Stimulated activated effector memory CD8-positive, alpha-beta T cell treated with anti-CD3 and anti-CD28 coated beads, Interleukin-12 subunit alpha, Interleukin-12 subunit beta, amount 100 ng/mL, for 72 hours (primary cell): ENCODE measurements around the gene MYPOP.
"Not testable (repeated sequence)": the region's sequence is repeated elsewhere in the genome, so short reads cannot be mapped to it uniquely, and the experiment has no call there.

ENCODE experiments used
- ATAC-seq: fragments of 150-1000 bp; cut with Tn5 transposase; 2 replicates; pipeline ENCODE4 v1.10.0; 2021
- DNase-seq, 2 donors: peaks; one replicate each; pipeline ENCODE4 v3.0.0; 2021 to 2022; ENCODE audit warnings: low spot score in 2 of 2
- H3K27ac Mint-ChIP-seq: one replicate; pipeline ENCODE4 v1.8.0; 2022; ENCODE audit warnings: mild to moderate bottlenecking, mixed read lengths
- H3K36me3 Mint-ChIP-seq: one replicate; pipeline ENCODE4 v1.8.0; 2022; ENCODE audit warnings: mild to moderate bottlenecking, mixed read lengths
- H3K4me1 Mint-ChIP-seq: one replicate; pipeline ENCODE4 v1.8.0; 2022; ENCODE audit warnings: mixed read lengths
- H3K4me3 Mint-ChIP-seq: one replicate; pipeline ENCODE4 v1.8.0; 2022; ENCODE audit warnings: mild to moderate bottlenecking, mixed read lengths
- H3K9me3 Mint-ChIP-seq: one replicate; pipeline ENCODE4 v1.8.0; 2022; ENCODE audit warnings: mixed read lengths

MYPOP gene

GRCh38 chr19:45897261-45897812 lies 5.1 kb downstream of the MYPOP start:
- ATAC-seq (no peak), DNase-seq (no peak)
- H3K4me3 Mint-ChIP-seq: no peak overlapping the region
- no peak overlapping the region for H3K27ac Mint-ChIP-seq
- H3K4me1 Mint-ChIP-seq: peaks cover 27% of the 10 kb centered on the region
- H3K9me3 Mint-ChIP-seq: no peaks in the 10 kb centered on the region
- peaks cover 48% of the 10 kb centered on the region for H3K36me3 Mint-ChIP-seq

- Mint-ChIP-seq H3K27ac (peak overlapping the region; percentile 60), H3K36me3 (peaks cover 40% of the 10 kb centered on the region), H3K4me1 (peaks cover 21% of the 10 kb centered on the region)
- not testable (repeated sequence) for ATAC-seq, DNase-seq, H3K4me3 Mint-ChIP-seq, H3K9me3 Mint-ChIP-seq
These were observed 6.3 kb downstream of the MYPOP start for GRCh38 chr19:45895983-45896599.

GRCh38 chr19:45895519-45895972 lies 6.9 kb downstream of the MYPOP start:
- no peak for ATAC-seq
- peak overlapping the region; percentile 60 for H3K27ac Mint-ChIP-seq
- no peaks in the 10 kb centered on the region for H3K9me3 Mint-ChIP-seq
- H3K4me3 Mint-ChIP-seq: no peak overlapping the region
- H3K36me3 Mint-ChIP-seq: peaks cover 35% of the 10 kb centered on the region
- DNase-seq: no peak
- peaks cover 16% of the 10 kb centered on the region for H3K4me1 Mint-ChIP-seq

GRCh38 chr19:45890877-45891276 lies 11.5 kb downstream of the MYPOP start:
- H3K4me1 Mint-ChIP-seq: peaks cover 25% of the 10 kb centered on the region
- no peak for DNase-seq
- H3K4me3 Mint-ChIP-seq: no peak overlapping the region

GRCh38 chr19:45889210-45889885 lies 13.1 kb downstream of the MYPOP start:
- no peaks in the 10 kb centered on the region for H3K9me3 Mint-ChIP-seq
- DNase-seq (no peak), ATAC-seq (no peak)
- H3K4me1 Mint-ChIP-seq: peaks cover 17% of the 10 kb centered on the region
- H3K27ac Mint-ChIP-seq: peak overlapping the region; percentile 71
- H3K36me3 Mint-ChIP-seq: peaks cover 26% of the 10 kb centered on the region
- H3K4me3 Mint-ChIP-seq: no peak overlapping the region

More at GRCh38 chr19:45890877-45891276, 11.5 kb downstream of the MYPOP start:
- H3K36me3 Mint-ChIP-seq: peaks cover 30% of the 10 kb centered on the region
- no peak overlapping the region for H3K27ac Mint-ChIP-seq
- no peak for ATAC-seq
- H3K9me3 Mint-ChIP-seq: no peaks in the 10 kb centered on the region

GRCh38 chr19:45887200-45887710 lies 15.2 kb downstream of the MYPOP start:
- Mint-ChIP-seq H3K36me3 (peaks cover 26% of the 10 kb centered on the region), H3K4me1 (peaks cover 28% of the 10 kb centered on the region), H3K4me3 (peak overlapping the region; percentile 87), H3K27ac (peak overlapping the region; percentile 94), H3K9me3 (no peaks in the 10 kb centered on the region)
- DNase-seq (no peak), ATAC-seq (no peak)

- Mint-ChIP-seq H3K36me3 (peaks cover 26% of the 10 kb centered on the region), H3K9me3 (no peaks in the 10 kb centered on the region), H3K27ac (peak overlapping the region; percentile 94), H3K4me3 (peak overlapping the region; percentile 87), H3K4me1 (peaks cover 33% of the 10 kb centered on the region)
- DNase-seq (peak; percentile 79 to 95), ATAC-seq (peak; percentile 82)
These were observed 15.8 kb downstream of the MYPOP start for GRCh38 chr19:45886427-45887199.

- ATAC-seq (peak; percentile 83), DNase-seq (peak; percentile 81 to 96)
- Mint-ChIP-seq H3K36me3 (peaks cover 26% of the 10 kb centered on the region), H3K4me3 (peak within 1 kb of the TSS; percentile 87), H3K27ac (peak within 1 kb of the TSS; percentile 94), H3K4me1 (peaks cover 38% of the 10 kb centered on the region), H3K9me3 (no peaks in the 10 kb centered on the region)
These were observed 16.6 kb downstream of the MYPOP start, which contains the start of gene IRF2BP1 for GRCh38 chr19:45885556-45886426. TSS of gene IRF2BP1 (minus strand) at chr19:45886141. CDS start at chr19:45885774, 367 bp downstream.

GRCh38 chr19:45884682-45885555 lies 17.5 kb downstream of the MYPOP start:
- peaks cover 20% of the 10 kb centered on the region for H3K36me3 Mint-ChIP-seq
- peak overlapping the region; percentile 87 for H3K4me3 Mint-ChIP-seq
- H3K27ac Mint-ChIP-seq: no peak overlapping the region
- H3K9me3 Mint-ChIP-seq: no peaks in the 10 kb centered on the region
- peaks cover 33% of the 10 kb centered on the region for H3K4me1 Mint-ChIP-seq
- no peak for ATAC-seq
- no peak for DNase-seq

- Mint-ChIP-seq H3K4me3 (peak overlapping the region; percentile 87), H3K36me3 (peaks cover 19% of the 10 kb centered on the region), H3K9me3 (no peaks in the 10 kb centered on the region), H3K27ac (peak overlapping the region; percentile 82), H3K4me1 (peaks cover 33% of the 10 kb centered on the region)
- DNase-seq (no peak), ATAC-seq (no peak)
These were observed 18.3 kb downstream of the MYPOP start for GRCh38 chr19:45883881-45884681.

GRCh38 chr19:45883586-45883880 lies 18.9 kb downstream of the MYPOP start:
- peak overlapping the region; percentile 68 for H3K4me3 Mint-ChIP-seq
- no peak for DNase-seq
- ATAC-seq: no peak
- peak overlapping the region; percentile 82 for H3K27ac Mint-ChIP-seq
- peaks cover 19% of the 10 kb centered on the region for H3K36me3 Mint-ChIP-seq
- no peaks in the 10 kb centered on the region for H3K9me3 Mint-ChIP-seq
- peaks cover 37% of the 10 kb centered on the region for H3K4me1 Mint-ChIP-seq

GRCh38 chr19:45882652-45883585 lies 19.5 kb downstream of the MYPOP start:
- H3K27ac Mint-ChIP-seq: peak overlapping the region; percentile 82
- H3K9me3 Mint-ChIP-seq: no peaks in the 10 kb centered on the region
- ATAC-seq (peak; percentile 36), DNase-seq (peak; percentile 86 to 95)
- peaks cover 43% of the 10 kb centered on the region for H3K4me1 Mint-ChIP-seq
- peak overlapping the region; percentile 68 for H3K4me3 Mint-ChIP-seq
- H3K36me3 Mint-ChIP-seq: peaks cover 19% of the 10 kb centered on the region
